AG20443 (cell line): ENCODE results near the gene PDCL2.

ENCODE experiments used
- DNase-seq: peaks from one replicate; pipeline ENCODE4 v3.0.0; 2012; ENCODE audit warnings: low spot score, mixed read lengths

The PDCL2 gene

DNA sequence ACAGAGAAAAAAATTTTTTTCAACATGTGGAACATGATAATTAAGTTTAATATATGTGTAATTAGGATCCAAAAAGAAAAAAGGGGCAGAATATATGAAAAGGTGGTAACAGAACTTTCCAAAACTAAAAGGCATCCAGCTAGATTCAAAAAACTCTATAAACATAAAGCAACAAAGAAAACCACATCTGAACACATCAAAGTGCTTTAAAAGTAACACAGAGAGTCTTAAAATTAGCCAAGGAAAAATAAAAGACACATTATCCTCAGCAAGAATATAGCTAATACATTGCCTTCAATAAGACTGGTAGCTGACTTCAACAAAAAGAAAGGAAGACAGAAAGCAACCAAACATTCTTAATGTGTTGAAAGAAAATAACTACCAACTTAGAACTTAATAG is 53.5 kb downstream of the PDCL2 start:
- no peak for DNase-seq

GRCh38 chr4:55534306-55534705 is 57.7 kb downstream of the PDCL2 start:
- DNase-seq: no peak

DNA sequence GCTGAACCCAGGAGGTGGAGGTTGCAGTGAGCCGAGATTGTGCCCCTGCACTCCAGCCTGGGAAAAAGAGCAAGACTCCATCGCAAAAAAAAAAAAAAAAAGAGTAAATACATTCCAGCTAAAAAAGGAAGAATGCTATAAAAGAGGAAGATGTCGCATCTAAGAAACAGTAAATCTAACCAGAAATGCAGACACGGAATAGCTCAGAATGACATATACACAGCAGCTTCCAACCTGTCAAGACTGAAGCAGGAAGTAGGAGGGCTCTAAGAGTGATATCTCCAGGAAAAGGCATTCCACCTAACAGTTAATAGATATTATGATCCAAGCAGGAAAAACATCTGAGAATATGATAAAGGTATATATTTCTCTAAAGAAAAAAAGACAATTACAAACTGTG is 61.4 kb downstream of the PDCL2 start:
- DNase-seq: no peak

GRCh38 chr4:55530167-55530566 is 61.9 kb downstream of the PDCL2 start:
- DNase-seq: no peak

GRCh38 chr4:55528491-55528890 is 63.6 kb downstream of the PDCL2 start:
- DNase-seq: no peak

DNA sequence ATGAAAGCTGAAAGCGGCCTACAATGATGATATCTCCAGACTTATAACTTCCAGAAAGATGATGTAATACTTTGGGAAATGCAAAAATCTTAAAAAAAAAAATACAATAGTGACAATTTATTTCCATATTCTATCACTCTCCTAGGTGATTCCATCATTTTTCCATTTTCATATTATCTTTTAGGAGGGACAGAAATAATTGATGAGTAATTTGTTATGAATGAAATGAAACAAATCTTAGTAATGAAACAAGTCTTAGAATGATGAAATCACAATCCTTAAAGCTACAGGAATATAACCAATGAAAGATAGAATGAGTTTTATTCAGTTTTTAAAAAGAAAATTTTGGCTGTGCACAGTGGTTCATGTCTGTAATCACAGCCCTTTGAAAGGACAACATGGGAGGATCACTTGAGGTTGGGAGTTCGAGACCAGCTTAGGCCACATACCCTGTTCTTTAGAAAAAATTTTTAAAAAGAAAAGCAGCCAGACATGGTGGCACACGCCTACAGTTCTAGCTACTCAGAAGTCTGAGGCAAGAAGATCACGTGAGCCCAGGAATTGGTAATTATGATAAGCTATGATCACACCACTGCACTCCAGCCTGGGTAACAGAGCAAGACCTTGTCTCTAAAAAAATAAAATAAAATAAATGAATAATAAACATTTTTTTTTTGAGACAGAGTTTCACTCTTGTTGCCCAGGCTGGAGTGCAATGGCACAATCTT is 67.0 kb downstream of the PDCL2 start:
- peak; percentile 21 for DNase-seq

DNA sequence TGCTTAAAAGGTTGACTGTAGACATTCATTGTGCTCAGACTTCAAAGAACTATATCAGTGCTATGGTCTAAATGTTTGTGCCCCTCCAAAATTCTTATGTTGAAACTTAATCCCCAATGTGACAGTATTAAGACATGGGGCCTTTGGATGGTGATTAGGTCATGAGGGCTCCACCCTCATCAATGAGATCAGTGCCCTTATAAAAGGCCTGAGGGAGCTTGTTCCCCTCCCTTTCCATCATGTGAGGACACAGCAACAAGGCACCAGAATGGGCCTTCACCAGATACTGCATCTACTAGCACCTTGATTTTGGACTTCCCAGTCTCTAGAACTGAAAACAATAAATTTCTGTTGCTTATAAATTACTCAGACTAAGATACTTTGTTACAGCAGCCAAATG is 73.6 kb downstream of the PDCL2 start:
- no peak for DNase-seq

DNA sequence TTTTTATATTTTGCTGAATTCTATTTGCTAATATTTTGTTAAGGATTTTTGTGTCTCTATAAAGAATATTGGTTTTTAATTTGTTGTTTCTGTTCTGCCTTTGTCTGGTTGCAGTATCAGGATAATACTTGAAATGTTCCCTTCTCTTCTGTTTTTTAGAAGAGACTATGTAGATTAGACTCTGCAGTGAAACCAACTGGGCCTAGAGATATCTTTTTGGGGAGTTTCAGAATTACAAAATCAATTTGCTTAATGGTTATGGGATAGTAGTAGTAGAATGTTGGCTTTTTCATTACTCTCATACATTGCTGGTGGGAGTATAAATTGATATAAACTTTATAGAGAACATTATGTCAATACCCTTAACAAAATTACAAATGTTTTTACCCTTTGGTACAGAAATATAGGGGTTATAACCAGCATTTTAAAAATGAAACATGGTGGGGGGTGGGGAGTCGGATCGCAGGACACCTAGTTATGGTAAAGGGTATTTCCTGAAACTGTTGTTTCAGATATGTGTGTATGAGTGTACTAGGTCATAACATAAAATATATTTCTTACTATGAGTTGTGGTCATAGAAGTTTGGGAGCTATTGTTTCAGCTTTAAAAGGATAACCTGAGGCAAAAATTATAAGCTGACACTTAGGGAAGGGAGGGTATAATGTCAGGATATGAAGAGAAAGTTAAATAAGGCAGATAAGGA is 74.4 kb downstream of the PDCL2 start:
- no peak for DNase-seq

- DNase-seq: no peak
These were observed 79.0 kb downstream of the PDCL2 start for GRCh38 chr4:55512922-55513571.

DNA sequence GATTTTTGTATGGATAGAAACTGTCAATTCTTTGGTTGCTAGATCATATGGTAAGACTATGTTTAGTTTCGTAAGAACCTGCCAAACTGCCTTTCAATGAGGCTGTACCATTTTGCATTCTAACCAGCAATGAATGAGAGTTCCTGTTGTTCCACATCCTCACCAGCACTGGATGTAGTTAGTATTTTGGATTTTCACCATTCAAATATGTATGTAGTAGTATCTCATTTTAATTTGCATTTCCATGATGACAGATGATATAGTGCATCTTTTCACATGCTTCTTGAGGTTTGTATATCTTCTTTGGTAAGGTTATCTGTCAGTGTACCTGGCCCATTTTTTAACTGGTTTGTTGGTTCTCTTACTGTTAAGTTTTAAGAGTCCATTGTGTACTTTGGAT is 80.0 kb downstream of the PDCL2 start:
- DNase-seq: no peak

DNA sequence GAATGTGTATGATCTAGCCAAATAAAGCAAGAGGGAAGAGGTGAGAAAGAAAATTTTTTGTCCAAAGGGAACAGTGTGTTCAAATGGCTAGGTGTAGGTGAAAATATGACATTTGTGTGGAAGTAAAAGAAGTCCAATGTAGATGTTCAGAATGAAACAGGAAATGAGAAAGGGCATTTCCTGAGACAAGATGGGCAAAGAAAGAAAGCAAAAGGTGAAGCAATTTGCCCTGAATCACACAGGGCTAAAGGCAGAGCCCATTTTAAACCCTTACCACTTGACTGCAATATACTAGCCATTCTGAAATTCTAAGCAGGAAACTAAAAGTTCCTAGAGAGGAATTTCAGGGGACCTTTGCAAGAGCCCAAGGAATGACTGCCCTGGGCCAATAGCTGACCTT is 81.4 kb downstream of the PDCL2 start:
- DNase-seq: no peak

- DNase-seq: no peak
These were observed 82.8 kb downstream of the PDCL2 start for GRCh38 chr4:55509266-55509665.

- no peak for DNase-seq
These were observed 84.4 kb downstream of the PDCL2 start for GRCh38 chr4:55507612-55508011.
